ENCODE data around the gene RBM4B. TPM values are rescaled to one million over a fixed set of nuclear protein-coding genes. Genes with fewer than 3 reads are reported as not detected.

Gene RBM4B
- total and polyA plus RNA-seq, 2 of the 4 experiments (the other 2 are of a cell fraction): 23.1 to 26.7 TPM

- no peak overlapping the region for H2AK9ac ChIP-seq (replicated peaks; ENCODE audit: low read depth, low read length, poor library complexity)
- no peak overlapping the region for H3K56ac ChIP-seq (ENCODE audit: extremely low read depth, insufficient read depth, low read length)
- DNase-seq: no peak
- H2BK20ac ChIP-seq (ENCODE audit: low read depth, low read length): no peak overlapping the region
- no peak overlapping the region for H3K4me3 ChIP-seq (ENCODE audit: insufficient read depth, low read depth, low read length)
- H3K27me3 ChIP-seq (ENCODE audit: control insufficient read depth, insufficient read depth, low read length): peaks cover under 1% of the 10 kb centered on the region; the same call in 1 of the 2 replicates
- in situ Hi-C loops (cut with MboI; ENCODE audit: low sequenced_read_pairs): no loop called here
- no peak overlapping the region for H3K14ac ChIP-seq (replicated peaks; ENCODE audit: low read depth, low read length)
- H4K8ac ChIP-seq (ENCODE audit: low read depth in 2 of 2, low read length in 2 of 2): no peak overlapping the region
- no TSS peak for BruUV-seq (replicated peaks)
- no peaks in the 10 kb centered on the region for H3K79me1 ChIP-seq (ENCODE audit: low read depth in 1 of 2, low read length in 2 of 2)
- no peaks in the 10 kb centered on the region for H4K20me1 ChIP-seq (ENCODE audit: insufficient read depth, low read length)
- intact Hi-C loops (cut with micrococcal nuclease): no loop called here
- H3K23ac ChIP-seq (ENCODE audit: low read depth, low read length): no peak overlapping the region
- dilution Hi-C loops (cut with HindIII; ENCODE audit: low sequenced_read_pairs, unreplicated experiment): no loop called here
- no peak overlapping the region for H4K5ac ChIP-seq (ENCODE audit: low read depth, low read length)
- ChIA-PET POLR2A (ENCODE audit: unreplicated experiment) (no interaction called here), CTCF (no interaction called here)
- peak overlapping the region; percentile 23 for H2AFZ ChIP-seq (replicated peaks; ENCODE audit: low read length, poor library complexity)
- H3K18ac ChIP-seq (ENCODE audit: low read depth, low read length): no peak overlapping the region
- no peak overlapping the region for H2AK5ac ChIP-seq (ENCODE audit: low read depth, low read length)
- WGBS, 2 experiments (ENCODE audit: extremely low coverage in 2 of 2, insufficient read length in 1 of 2): 85% methylated on average over 12 of the region's 26 CpGs; no CpG with 5 or more reads in 1 of the 2 experiments
- H3K9ac ChIP-seq (ENCODE audit: low read depth, low read length): no peak overlapping the region
- ATAC-seq (ENCODE audit: low read depth): no peak
- H3K36me3 ChIP-seq (ENCODE audit: control insufficient read depth, insufficient read depth, low read length): no peaks in the 10 kb centered on the region
- H4K91ac ChIP-seq (ENCODE audit: insufficient read depth, low read depth, low read length): no peak overlapping the region
- no peaks in the 10 kb centered on the region for H3K9me1 ChIP-seq (ENCODE audit: insufficient read depth, low read length)
- H2BK120ac ChIP-seq (ENCODE audit: low read depth, low read length): no peak overlapping the region
- H3K4ac ChIP-seq (ENCODE audit: low read depth, low read length): no peak overlapping the region
- H3K4me1 ChIP-seq (ENCODE audit: control insufficient read depth, insufficient read depth, low read length): no peaks in the 10 kb centered on the region
- H2BK5ac ChIP-seq (ENCODE audit: low read depth, low read length, poor library complexity, severe bottlenecking): no peak overlapping the region
- H2BK15ac ChIP-seq (ENCODE audit: low read depth, low read length): no peak overlapping the region
- no peak overlapping the region for H3K27ac ChIP-seq (ENCODE audit: insufficient read depth, low read length)
- no peak for TF ChIP-seq ELK1 (IDR thresholded peaks at IDR 0.05; ENCODE audit: borderline replicate concordance, low read depth, low read length)
- TF ChIP-seq MXI1 (IDR thresholded peaks at IDR 0.05; ENCODE audit: borderline replicate concordance, low read depth, low read length): no peak
- TF ChIP-seq CHD1 (IDR thresholded peaks at IDR 0.05; ENCODE audit: low read depth, low read length): no peak
- no peak for TF ChIP-seq MAFK (IDR thresholded peaks at IDR 0.05; ENCODE audit: low read depth, low read length)
- no peak for TF ChIP-seq NFE2L2 (IDR thresholded peaks at IDR 0.05; ENCODE audit: low read depth, low read length)
- TF ChIP-seq USF2 (IDR thresholded peaks at IDR 0.05; ENCODE audit: low read depth, low read length): no peak
- TF ChIP-seq MAZ (IDR thresholded peaks at IDR 0.05; ENCODE audit: borderline replicate concordance, low read depth, low read length): no peak
- TF ChIP-seq SMC3 (IDR thresholded peaks at IDR 0.05; ENCODE audit: low read depth, low read length): no peak
- TF ChIP-seq RAD21 (IDR thresholded peaks at IDR 0.05; ENCODE audit: low read length): no peak
- no peak for TF ChIP-seq FOS (IDR thresholded peaks at IDR 0.05; ENCODE audit: low read depth, low read length)
- TF ChIP-seq CTCF (conservative IDR thresholded peaks at IDR 0.05; ENCODE audit: low read depth, low read length): no peak
- no peak for TF ChIP-seq POLR2A (IDR thresholded peaks at IDR 0.05; ENCODE audit: low read depth, low read length)
- TF ChIP-seq CEBPB (IDR thresholded peaks at IDR 0.05; ENCODE audit: low read depth, low read length): no peak
- no peak for TF ChIP-seq BHLHE40 (IDR thresholded peaks at IDR 0.05; ENCODE audit: low read depth, low read length)
- no peak for TF ChIP-seq RFX5 (IDR thresholded peaks at IDR 0.05; ENCODE audit: low read depth, low read length)
- TF ChIP-seq RCOR1 (IDR thresholded peaks at IDR 0.05; ENCODE audit: insufficient replicate concordance, low read length): no peak
- no peak overlapping the region for H3K4me2 ChIP-seq (ENCODE audit: low read depth, low read length)
- H3K9me3 ChIP-seq (ENCODE audit: control insufficient read depth, insufficient read depth, low read length): no peaks in the 10 kb centered on the region
Observed at GRCh38 chr11:66705587-66706335, 28.1 kb upstream of the RBM4B start.
